HUES48 (cell line): ENCODE measurements around the gene SLCO3A1.

Experiments
- H3K27ac ChIP-seq: one replicate; pipeline ENCODE4 v1.7.0; 2013; ENCODE audit warnings: low read depth, low read length, inconsistent platforms
- H3K27me3 ChIP-seq: 2 replicates; pipeline ENCODE4 v1.6.1; 2013; ENCODE audit warnings: mild to moderate bottlenecking, low read length; ENCODE audit not compliant: control insufficient read depth, insufficient read depth
- H3K36me3 ChIP-seq: 2 replicates; pipeline ENCODE4 v1.6.1; 2013; ENCODE audit warnings: low read length; ENCODE audit not compliant: control insufficient read depth, insufficient read depth
- H3K4me1 ChIP-seq: 2 replicates; pipeline ENCODE4 v1.6.1; 2013; ENCODE audit warnings: mild to moderate bottlenecking, low read length; ENCODE audit not compliant: control insufficient read depth, insufficient read depth
- H3K4me3 ChIP-seq: 2 replicates; pipeline ENCODE4 v1.5.1; 2013; ENCODE audit warnings: mild to moderate bottlenecking, low read depth, low read length
- H3K9ac ChIP-seq: 2 replicates; pipeline ENCODE4 v1.6.1; 2013; ENCODE audit warnings: mild to moderate bottlenecking, low read depth, low read length, moderate library complexity
- H3K9me3 ChIP-seq: 2 replicates; pipeline ENCODE4 v1.6.1; 2013; ENCODE audit warnings: low read length; ENCODE audit not compliant: control insufficient read depth, insufficient read depth

SLCO3A1 gene

DNA sequence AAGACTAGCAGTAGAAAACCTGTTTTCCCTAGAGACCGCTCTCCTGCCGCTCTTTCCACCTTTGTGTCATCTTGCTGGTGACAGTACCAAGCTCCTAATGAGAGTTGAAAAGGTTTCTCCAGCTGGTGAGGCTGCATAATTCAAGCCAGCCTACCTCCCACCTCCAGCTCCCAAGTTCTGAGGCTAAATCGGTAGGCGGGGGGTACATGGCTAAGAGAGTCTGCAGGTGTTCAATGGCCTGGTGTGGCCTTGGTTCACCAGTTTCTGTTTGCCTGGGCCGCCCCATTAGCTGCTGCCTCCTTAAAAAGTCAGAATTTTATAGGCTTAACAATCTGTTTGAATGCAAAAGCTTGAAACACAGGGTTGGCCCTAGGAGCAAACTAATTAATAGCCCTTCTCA is 262.8 kb downstream of the SLCO3A1 start:
- Histone ChIP-seq H3K27ac (peak overlapping the region; percentile 87), H3K4me3 (no peak overlapping the region), H3K4me1 (peaks cover 61% of the 10 kb centered on the region)

GRCh38 chr15:92117261-92117731 is 263.8 kb downstream of the SLCO3A1 start:
- Histone ChIP-seq H3K36me3 (no peaks in the 10 kb centered on the region; the same call in 1 of the 2 replicates), H3K4me3 (no peak overlapping the region), H3K27ac (peak overlapping the region; percentile 87), H3K27me3 (peaks cover 21% of the 10 kb centered on the region), H3K9me3 (peaks cover 6% of the 10 kb centered on the region), H3K9ac (no peak overlapping the region), H3K4me1 (peaks cover 61% of the 10 kb centered on the region)

More for the DNA sequence above, 262.8 kb downstream of the SLCO3A1 start:
- no peaks in the 10 kb centered on the region; the same call in 1 of the 2 replicates for H3K9me3 ChIP-seq
- H3K9ac ChIP-seq, result no peak overlapping the region
- H3K27me3 ChIP-seq, result peaks cover 21% of the 10 kb centered on the region
- H3K36me3 ChIP-seq, result no peaks in the 10 kb centered on the region; the same call in 1 of the 2 replicates

- Histone ChIP-seq H3K27ac (peak overlapping the region; percentile 87), H3K9me3 (peaks cover 9% of the 10 kb centered on the region), H3K4me1 (peaks cover 55% of the 10 kb centered on the region)
Observed at GRCh38 chr15:92118162-92118935, 264.8 kb downstream of the SLCO3A1 start.

GRCh38 chr15:92118936-92119325 is 265.4 kb downstream of the SLCO3A1 start:
- Histone ChIP-seq H3K4me1 (peaks cover 56% of the 10 kb centered on the region), H3K36me3 (no peaks in the 10 kb centered on the region; the same call in 1 of the 2 replicates), H3K27ac (peak overlapping the region; percentile 87), H3K9me3 (peaks cover 9% of the 10 kb centered on the region), H3K4me3 (no peak overlapping the region), H3K9ac (no peak overlapping the region), H3K27me3 (peaks cover 8% of the 10 kb centered on the region; the same call in 1 of the 2 replicates)

More at GRCh38 chr15:92118162-92118935, 264.8 kb downstream of the SLCO3A1 start:
- Histone ChIP-seq H3K27me3 (peaks cover 12% of the 10 kb centered on the region), H3K9ac (no peak overlapping the region), H3K36me3 (no peaks in the 10 kb centered on the region; the same call in 1 of the 2 replicates), H3K4me3 (peak overlapping the region; percentile 41)

GRCh38 chr15:92120094-92120795 is 266.7 kb downstream of the SLCO3A1 start:
- Histone ChIP-seq H3K9ac (no peak overlapping the region), H3K36me3 (no peaks in the 10 kb centered on the region; the same call in 1 of the 2 replicates), H3K27ac (no peak overlapping the region), H3K4me1 (peaks cover 55% of the 10 kb centered on the region), H3K4me3 (no peak overlapping the region), H3K9me3 (peaks cover 9% of the 10 kb centered on the region), H3K27me3 (peaks cover under 1% of the 10 kb centered on the region; the same call in 1 of the 2 replicates)

DNA sequence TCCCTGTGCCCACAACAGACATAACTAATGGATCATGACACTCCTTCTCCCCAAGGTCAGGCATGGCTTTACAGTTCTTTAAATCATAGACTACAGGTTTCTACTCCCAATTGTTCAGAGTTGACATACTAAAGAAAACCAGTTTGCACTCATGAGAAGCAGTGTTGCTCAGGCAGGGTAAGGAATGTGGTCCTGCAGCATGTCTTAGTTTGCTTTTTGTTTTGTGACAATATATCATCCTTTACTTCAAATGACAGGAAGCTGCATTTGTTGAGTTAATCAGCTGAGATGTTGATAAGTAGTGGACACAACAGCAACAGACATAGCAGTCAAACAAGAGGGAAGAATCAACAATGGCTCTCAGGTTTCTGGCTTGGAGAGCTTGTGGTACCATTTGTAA is 267.5 kb downstream of the SLCO3A1 start:
- H3K9me3 ChIP-seq, result peaks cover 9% of the 10 kb centered on the region
- H3K36me3 ChIP-seq, result no peaks in the 10 kb centered on the region; the same call in 1 of the 2 replicates
- no peak overlapping the region for H3K4me3 ChIP-seq
- no peaks in the 10 kb centered on the region for H3K27me3 ChIP-seq
- peaks cover 52% of the 10 kb centered on the region for H3K4me1 ChIP-seq
- no peak overlapping the region for H3K9ac ChIP-seq
- no peak overlapping the region for H3K27ac ChIP-seq

DNA sequence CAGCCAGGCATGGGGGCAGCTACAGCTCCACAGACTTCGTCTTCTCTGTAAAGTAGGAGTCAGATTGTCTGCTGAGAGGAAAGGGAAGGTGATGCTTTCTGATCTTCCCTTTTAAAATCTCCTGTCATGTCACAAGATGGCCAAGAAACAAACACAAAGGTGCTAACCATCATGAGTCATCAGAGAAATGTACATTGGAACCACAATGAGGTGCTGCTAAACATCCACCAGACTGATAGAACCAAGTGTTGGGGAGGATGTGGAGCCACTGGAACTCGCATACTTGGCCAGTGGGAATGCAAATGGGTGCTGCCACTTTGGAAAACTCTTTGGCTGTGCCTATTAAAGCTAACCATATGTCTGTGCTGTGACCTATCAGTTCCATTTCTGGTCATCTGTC is 268.8 kb downstream of the SLCO3A1 start:
- H3K36me3 ChIP-seq, result no peaks in the 10 kb centered on the region; the same call in 1 of the 2 replicates
- peaks cover 9% of the 10 kb centered on the region for H3K9me3 ChIP-seq
- no peaks in the 10 kb centered on the region for H3K27me3 ChIP-seq
- H3K9ac ChIP-seq, result no peak overlapping the region
- no peak overlapping the region for H3K4me3 ChIP-seq
- no peak overlapping the region for H3K27ac ChIP-seq
- H3K4me1 ChIP-seq, result peaks cover 40% of the 10 kb centered on the region

- Histone ChIP-seq H3K27ac (peak overlapping the region; percentile 87), H3K4me1 (peaks cover 21% of the 10 kb centered on the region), H3K36me3 (no peaks in the 10 kb centered on the region; the same call in 1 of the 2 replicates), H3K9ac (0 out of 2 replicates have a peak overlapping the region, but pooled peaks have one; percentile 10), H3K9me3 (peaks cover 9% of the 10 kb centered on the region), H3K27me3 (no peaks in the 10 kb centered on the region), H3K4me3 (no peak overlapping the region)
Observed at GRCh38 chr15:92123962-92124656, 270.6 kb downstream of the SLCO3A1 start.

- Histone ChIP-seq H3K27me3 (no peaks in the 10 kb centered on the region), H3K36me3 (no peaks in the 10 kb centered on the region; the same call in 1 of the 2 replicates), H3K9ac (no peak overlapping the region), H3K4me1 (peaks cover 16% of the 10 kb centered on the region), H3K9me3 (peaks cover 9% of the 10 kb centered on the region), H3K4me3 (no peak overlapping the region), H3K27ac (peak overlapping the region; percentile 66)
Observed at GRCh38 chr15:92124657-92125010, 271.1 kb downstream of the SLCO3A1 start.

DNA sequence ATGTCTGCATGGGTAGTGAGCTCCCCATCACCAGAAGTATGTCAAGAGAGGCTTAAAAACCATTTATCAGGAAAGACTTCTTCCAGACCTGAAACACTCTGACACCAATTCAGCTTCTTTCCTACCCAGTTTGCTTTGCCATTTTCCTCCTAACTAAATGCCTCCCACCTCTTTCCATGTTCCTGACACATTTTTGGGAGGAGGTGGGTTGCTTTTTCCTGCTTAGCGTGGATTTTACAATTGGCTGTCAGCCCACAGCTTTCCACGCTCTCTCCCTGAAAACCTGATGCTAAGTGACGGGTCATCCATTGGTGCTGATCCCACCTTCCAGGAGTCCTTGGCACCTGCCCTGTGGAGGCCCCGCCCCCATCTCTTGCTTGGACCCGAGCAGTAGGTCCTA is 275.3 kb downstream of the SLCO3A1 start:
- no peaks in the 10 kb centered on the region for H3K9me3 ChIP-seq
- H3K36me3 ChIP-seq, result no peaks in the 10 kb centered on the region
- no peak overlapping the region for H3K27ac ChIP-seq
- H3K4me3 ChIP-seq, result no peak overlapping the region
- peaks cover 10% of the 10 kb centered on the region for H3K4me1 ChIP-seq
- no peak overlapping the region for H3K9ac ChIP-seq
- H3K27me3 ChIP-seq, result no peaks in the 10 kb centered on the region
